Vagina (tissue), 2 donors: ENCODE results near the gene HSF2BP.

Experiments
- CTCF ChIP-seq, 3 experiments: fragments of 450-650 bp in 2 of 3; fragments of 200-600 bp in 1 of 3; sonication (generic) in 1 of 3; IDR thresholded peaks; one replicate each; pipeline ENCODE4 v1.5.1; 2017 to 2019; ENCODE audit warnings: antibody characterized with exemption in 3 of 3, mild to moderate bottlenecking in 2 of 3, moderate library complexity in 2 of 3
- POLR2AphosphoS5 ChIP-seq, 2 donors: sonication (generic); formaldehyde crosslinking; IDR thresholded peaks; one replicate each; pipeline ENCODE4 v1.9.0; 2017; ENCODE audit warnings: antibody characterized with exemption in 2 of 2, mild to moderate bottlenecking in 2 of 2, low read depth in 1 of 2; ENCODE audit not compliant: insufficient read depth in 1 of 2

- TF ChIP-seq POLR2AphosphoS5 (IDR thresholded peaks at IDR 0.05; ENCODE audit: insufficient read depth in 1 of 2, low read depth in 1 of 2) = no peak
- no peak for TF ChIP-seq CTCF (IDR thresholded peaks at IDR 0.05)
These were observed 56.1 kb downstream of the HSF2BP start for GRCh38 chr21:43603233-43603626.
